Stimulated activated CD8-positive, alpha-beta memory T cell treated with anti-CD3 and anti-CD28 coated beads, Interleukin-7, amount 100 ng/mL, for 24 hours (primary cell): ENCODE data around the gene TUBB1.
"Not testable (repeated sequence)": the region's sequence is repeated elsewhere in the genome, so short reads cannot be mapped to it uniquely, and the experiment has no call there.

ENCODE experiments used
- DNase-seq: peaks from one replicate; pipeline ENCODE4 v3.0.0-alpha.2; 2020; ENCODE audit warnings: low read depth

TUBB1 gene

GRCh38 chr20:59006167-59006863, 12.9 kb upstream of the TUBB1 start:
- no peak for DNase-seq

DNA sequence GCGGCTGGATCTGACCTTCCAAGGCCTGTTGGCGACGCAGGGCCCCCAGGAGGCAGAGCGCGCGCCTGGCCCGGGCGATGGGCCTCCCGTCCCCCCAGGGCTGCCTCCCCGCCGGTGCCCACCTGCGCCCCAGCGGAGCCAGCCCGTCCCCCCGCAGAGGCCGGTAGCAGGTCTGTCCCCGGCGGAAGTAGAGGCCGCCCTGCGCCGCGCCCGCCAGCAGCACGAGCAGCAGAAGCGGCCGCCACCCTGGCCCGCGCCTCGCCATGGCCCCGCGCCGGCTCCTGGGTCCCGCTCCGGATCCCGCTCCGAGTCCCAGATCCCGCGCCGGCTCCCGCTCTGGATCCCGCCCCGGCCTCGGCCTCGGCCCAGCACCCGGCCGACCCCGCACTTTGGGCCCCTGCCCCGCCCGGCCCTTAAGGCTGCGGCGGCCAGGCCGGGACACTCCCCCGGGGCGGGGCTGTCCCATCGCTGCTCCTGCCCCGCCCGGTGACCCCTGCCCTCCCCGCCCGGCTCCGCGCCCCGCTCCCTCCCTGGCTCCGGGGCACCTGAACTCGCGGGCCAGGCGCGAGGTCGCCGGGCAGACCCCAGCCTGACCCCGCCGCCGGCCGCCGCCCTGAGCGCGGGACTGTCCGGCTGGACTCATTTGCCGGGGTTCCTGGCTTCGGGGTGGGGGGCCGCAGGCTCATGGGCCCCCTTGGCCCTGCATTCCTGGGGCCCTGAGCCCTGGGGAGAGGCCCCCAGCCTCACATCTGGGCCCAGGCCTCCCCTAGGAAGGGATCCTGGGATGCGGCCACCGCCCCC, 12.2 kb upstream of the TUBB1 start, which contains the start of gene CTSZ:
CTSZ (minus strand) TSS at position 391 of the 801 bp plus-strand sequence; CDS start at position 265, 126 bp downstream.
- DNase-seq: no peak

DNA sequence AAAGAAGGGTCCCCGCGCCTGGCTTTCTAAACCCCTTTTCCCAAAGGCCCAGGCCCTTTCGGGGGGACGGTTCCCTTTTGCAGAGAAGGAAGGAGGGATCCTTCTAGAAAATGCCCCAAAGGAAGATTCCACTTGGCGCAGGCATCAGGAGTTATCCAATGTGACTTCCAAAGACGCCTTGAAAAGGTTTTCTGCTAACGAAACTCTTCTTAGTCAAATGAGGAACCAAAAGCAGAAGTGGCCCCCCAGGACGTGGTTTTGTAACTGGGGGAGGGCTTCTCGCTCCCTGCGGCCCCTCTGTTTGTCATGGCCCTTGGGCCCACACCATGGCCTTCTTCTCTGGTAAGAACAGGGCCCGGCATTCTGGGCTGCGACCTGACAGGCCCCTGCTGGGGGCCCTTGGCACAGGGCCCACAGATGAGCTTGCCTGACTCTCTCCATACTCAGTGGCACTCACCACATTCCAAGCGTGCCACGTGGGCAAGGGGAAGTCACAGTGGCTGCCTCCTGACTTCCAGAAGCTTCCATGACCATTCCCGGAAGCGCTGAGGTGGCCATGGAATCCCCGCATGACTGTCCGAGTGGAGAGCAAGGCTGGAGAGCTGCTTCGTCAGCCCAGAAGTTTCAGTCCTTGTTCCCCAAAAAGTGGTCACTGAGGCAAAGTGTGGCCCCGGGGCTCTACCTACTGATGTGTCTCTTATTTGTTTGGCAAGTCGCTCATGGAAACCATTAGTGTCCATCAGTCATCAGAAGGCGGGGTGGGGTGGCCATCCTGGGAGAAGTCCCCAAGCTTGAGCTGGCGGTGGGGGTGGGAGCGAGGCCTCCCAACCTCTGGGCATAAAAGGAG, 11.3 kb upstream of the TUBB1 start:
- no peak for DNase-seq

DNA sequence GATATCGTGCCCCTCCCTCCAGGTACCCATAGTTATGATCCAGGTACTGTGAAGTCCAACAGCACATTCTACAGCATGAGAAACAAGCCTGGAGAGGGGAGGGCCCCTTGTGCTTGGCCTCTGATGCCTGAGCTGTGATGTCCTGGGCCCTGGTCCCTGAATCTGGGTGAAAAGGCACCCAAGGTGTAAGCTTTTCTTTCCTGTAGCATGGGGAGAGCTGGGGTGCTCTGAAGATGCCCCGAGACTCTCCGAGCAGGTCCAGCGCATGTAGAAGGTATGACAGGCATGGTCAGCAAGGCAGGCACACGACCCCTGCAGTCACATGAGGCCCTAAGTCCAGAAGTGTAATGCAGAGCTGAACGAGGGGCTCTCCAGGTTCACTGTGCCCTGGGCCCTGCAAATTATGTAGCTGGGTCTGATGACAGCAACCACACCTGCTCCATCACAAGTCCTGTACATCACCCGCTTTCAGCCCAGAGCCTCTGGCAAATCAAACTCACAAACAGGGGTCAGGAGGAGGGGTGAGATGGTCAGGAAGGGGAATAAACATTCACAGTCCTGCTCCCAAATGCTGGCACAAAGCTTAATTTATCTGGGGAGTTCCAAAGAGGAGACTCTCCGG, 10.4 kb upstream of the TUBB1 start:
- no peak for DNase-seq

- no peak for DNase-seq
These were observed 8.8 kb upstream of the TUBB1 start for GRCh38 chr20:59010321-59010994.

DNA sequence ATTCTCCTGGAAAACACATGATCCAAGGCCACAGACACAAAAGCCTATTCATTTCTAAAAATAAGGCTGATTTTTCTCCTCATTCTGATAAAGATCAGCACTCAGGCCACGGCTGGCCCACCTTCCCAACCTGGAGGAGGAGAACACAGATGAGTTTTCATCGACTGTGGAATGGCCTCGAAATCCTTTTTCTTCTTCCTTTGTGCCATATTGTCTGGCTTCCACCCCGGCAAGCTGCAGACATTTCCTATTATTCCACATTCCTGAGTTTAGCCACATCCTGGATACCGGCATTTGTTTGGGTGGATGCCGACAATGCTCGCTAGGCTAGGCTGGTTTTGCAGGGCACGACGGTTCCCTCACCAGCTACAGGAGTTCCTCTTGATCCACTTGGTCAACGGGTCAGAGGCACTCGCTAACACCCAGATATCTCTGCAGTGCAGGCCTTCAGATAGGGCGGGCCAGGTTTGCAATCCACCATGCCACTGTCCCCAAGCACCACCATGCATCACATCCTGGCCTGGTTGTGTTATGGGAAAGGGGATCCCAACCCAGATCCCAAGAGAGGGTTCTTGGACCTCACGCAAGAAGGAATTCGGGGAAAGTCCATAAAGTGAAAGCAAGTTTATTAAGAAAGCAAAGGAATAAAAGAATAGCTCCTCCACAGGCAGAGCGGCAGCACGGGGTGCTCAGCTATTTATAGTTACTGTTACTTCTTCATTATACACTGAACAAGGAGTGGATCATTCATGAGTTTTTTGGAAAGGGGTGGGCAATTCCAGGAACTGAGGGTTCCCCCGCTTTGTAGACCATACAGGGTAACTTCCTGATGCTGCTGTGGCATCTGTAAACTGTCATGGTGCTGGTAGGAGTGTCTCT, 8.0 kb upstream of the TUBB1 start:
- no peak for DNase-seq

DNA sequence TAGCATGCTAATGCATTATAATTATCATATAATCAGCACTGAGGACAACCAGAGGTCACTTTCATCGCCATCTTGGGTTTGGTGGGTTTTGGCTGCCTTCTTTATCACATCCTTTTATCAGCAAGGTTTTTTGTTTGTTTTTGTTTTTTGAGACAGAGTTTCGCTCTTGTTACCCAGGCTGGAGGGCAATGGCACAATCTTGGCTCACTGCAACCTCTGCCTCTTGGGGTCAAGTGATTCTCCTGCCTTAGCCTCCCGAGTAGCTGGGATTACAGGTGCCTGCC, 7.4 kb upstream of the TUBB1 start:
- not testable (repeated sequence) for DNase-seq

- DNase-seq: no peak
These were observed 5.9 kb upstream of the TUBB1 start for GRCh38 chr20:59013031-59013951.

- no peak for DNase-seq
These were observed 5.1 kb upstream of the TUBB1 start for GRCh38 chr20:59013959-59014608.

- no peak for DNase-seq
These were observed 4.4 kb upstream of the TUBB1 start for GRCh38 chr20:59014680-59015389.

GRCh38 chr20:59015411-59015810, 3.8 kb upstream of the TUBB1 start:
- DNase-seq: no peak

- DNase-seq: no peak
These were observed 3.2 kb upstream of the TUBB1 start for GRCh38 chr20:59015812-59016711.

DNA sequence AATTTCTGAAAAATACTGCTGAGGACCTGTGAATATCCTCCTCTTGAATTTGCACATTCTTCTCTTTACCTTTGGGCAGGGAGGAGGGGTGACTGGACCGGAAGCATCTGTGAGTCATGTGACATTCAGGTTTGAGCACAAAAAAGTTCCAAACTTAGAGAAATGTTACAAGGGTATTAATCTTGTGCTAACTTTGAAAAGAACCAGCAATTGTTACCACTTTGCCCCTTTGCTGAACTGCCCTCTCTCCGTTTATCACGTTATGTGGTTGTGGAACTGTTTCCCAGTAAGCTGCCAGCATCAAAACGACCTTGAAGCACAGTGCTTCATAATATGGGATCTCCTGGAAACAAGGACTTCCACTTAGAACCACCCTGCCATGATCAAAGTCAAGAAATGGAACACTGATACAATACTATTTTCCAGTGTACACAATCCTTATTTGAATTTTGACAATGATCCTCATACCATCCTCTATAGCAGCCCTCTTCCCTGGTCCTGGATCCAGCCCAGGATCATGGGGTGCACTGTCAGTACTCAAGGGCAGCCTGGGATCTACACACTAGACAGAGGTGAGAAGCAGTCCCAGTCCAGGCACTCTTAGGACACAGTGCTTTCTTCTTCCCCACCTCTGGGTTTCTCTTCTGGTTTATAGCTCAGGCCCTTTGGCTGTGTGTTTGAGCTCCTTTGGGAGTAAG, 2.3 kb upstream of the TUBB1 start:
- DNase-seq: no peak

DNA sequence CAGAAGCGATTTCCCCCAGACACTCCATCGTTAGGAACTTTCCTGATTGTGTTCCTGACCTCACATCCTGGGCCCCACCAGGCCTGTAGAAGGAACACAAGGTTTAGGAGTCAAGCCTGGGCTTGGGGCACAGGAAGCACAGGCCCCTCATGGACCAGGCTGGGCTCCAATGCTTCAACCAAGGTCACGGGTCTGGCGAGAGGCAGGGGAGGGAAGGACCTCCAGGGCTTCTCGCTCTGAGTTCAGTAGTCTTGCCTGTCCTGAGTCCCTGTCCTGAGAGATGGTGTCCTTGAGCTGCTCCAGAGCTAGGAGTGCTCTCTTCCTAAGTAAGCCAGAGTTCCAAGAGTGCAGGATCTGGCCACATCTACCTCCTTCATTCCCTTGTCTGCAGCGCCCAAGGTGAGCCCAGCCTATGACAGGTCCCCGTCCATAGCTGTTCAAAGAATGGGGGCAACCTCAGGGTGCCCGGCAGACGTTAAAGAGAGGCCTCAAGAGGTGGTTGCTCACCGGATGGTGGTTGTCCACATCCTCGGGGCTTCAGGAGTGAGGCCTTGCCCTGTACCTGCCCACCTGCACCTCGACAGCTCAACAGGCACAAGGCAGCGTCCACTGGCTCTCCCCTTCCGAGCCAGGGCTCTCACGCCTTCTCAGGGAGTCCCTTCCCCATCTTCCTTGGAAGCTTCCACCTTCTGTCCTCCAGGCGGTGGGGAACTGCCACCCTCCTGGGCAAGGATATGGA, 1.6 kb upstream of the TUBB1 start:
- no peak for DNase-seq

GRCh38 chr20:59018817-59019216, 412 bp upstream of the TUBB1 start:
- no peak for DNase-seq

GRCh38 chr20:59020938-59021551, 1.8 kb downstream of the TUBB1 start:
- no peak for DNase-seq
